ENCODE data around the gene FCHO2.

DNA sequence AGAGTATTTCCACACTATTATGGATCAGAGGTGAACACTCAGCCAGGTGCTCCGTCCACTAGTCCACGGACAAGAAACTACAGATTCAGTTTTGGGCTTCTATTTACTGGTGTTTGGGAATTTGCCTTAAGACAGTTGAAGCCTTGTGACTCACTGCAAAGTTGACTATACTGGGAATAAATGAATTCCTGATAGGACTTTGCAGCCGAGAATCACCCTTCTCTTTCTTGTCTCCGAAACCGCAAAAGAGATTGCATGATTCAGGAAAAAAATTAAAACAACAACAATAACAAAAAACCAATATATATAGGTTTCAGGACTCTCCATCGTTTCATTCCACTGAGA, 165.2 kb downstream of the FCHO2 start:
- TF ChIP-seq, protein P1, sequence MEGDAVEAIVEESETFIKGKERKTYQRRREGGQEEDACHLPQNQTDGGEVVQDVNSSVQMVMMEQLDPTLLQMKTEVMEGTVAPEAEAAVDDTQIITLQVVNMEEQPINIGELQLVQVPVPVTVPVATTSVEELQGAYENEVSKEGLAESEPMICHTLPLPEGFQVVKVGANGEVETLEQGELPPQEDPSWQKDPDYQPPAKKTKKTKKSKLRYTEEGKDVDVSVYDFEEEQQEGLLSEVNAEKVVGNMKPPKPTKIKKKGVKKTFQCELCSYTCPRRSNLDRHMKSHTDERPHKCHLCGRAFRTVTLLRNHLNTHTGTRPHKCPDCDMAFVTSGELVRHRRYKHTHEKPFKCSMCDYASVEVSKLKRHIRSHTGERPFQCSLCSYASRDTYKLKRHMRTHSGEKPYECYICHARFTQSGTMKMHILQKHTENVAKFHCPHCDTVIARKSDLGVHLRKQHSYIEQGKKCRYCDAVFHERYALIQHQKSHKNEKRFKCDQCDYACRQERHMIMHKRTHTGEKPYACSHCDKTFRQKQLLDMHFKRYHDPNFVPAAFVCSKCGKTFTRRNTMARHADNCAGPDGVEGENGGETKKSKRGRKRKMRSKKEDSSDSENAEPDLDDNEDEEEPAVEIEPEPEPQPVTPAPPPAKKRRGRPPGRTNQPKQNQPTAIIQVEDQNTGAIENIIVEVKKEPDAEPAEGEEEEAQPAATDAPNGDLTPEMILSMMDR (IDR thresholded peaks at IDR 0.05; ENCODE audit: insufficient read depth, low read length, poor library complexity, severe bottlenecking) = no peak
- no peak for TF ChIP-seq EZH2phosphoT487 (conservative IDR thresholded peaks at IDR 0.05; ENCODE audit: low read length)

Measured in SU-DHL-6 (cell line).